ENCODE data around the gene OR51I1. TPM values are rescaled to one million over a fixed set of nuclear protein-coding genes. Genes with fewer than 3 reads are reported as not detected.

The OR51I1 gene
- total RNA-seq, 1 donor from 2014 or later = not detected

Other genes starting within 250 kb of the OR51I1 start
- gene OR51V1, start 240.8 kb downstream of the OR51I1 start, total RNA-seq = not detected in 2 replicates
- not detected in 2 replicates for gene HBB, start 214.4 kb downstream of the OR51I1 start, total RNA-seq
- not detected in 2 replicates for gene HBD, start 207.0 kb downstream of the OR51I1 start, total RNA-seq
- gene HBG1, start 191.7 kb downstream of the OR51I1 start, total RNA-seq = not detected in 2 replicates
- not detected in 2 replicates for gene HBG2, start 186.7 kb downstream of the OR51I1 start, total RNA-seq
- gene HBE1, start 171.6 kb downstream of the OR51I1 start, total RNA-seq = not detected in 2 replicates
- not detected in 2 replicates for gene OR51B4, start 139.6 kb downstream of the OR51I1 start, total RNA-seq
- not detected in 2 replicates for gene OR51B2, start 117.2 kb downstream of the OR51I1 start, total RNA-seq
- not detected in 2 replicates for gene OR51B5, start 98.0 kb downstream of the OR51I1 start, total RNA-seq
- not detected in 2 replicates for gene OR51B6, start 90.0 kb downstream of the OR51I1 start, total RNA-seq
- gene OR51M1, start 57.7 kb downstream of the OR51I1 start, total RNA-seq = not detected in 2 replicates
- not detected in 2 replicates for gene OR51Q1, start 19.4 kb downstream of the OR51I1 start, total RNA-seq
- gene OR51I2, start 7.8 kb upstream of the OR51I1 start, total RNA-seq = not detected in 2 replicates
- gene OR52D1, start 47.2 kb upstream of the OR51I1 start, total RNA-seq = not detected in 2 replicates
- gene UBQLN3, start 68.4 kb upstream of the OR51I1 start, total RNA-seq = not detected in 2 replicates
- gene UBQLNL, start 75.2 kb upstream of the OR51I1 start, total RNA-seq = 0.05 TPM in 1 of 2 replicates, not detected in the other
- gene OR52H1, start 107.0 kb upstream of the OR51I1 start, total RNA-seq = not detected in 2 replicates
- not detected in 2 replicates for gene OR52B6, start 139.4 kb upstream of the OR51I1 start, total RNA-seq
- 1.0 and 3.3 TPM in 2 replicates for gene TRIM6, start 155.1 kb upstream of the OR51I1 start, total RNA-seq
- 16.3 and 17.0 TPM in 2 replicates for gene TRIM34, start 183.5 kb upstream of the OR51I1 start, total RNA-seq
- 83.0 and 86.6 TPM in 2 replicates for gene TRIM5, start 243.6 kb upstream of the OR51I1 start, total RNA-seq
- gene TRIM22, start 248.3 kb upstream of the OR51I1 start, total RNA-seq = 133 and 143 TPM in 2 replicates

Measured in dermis blood vessel endothelial cell (primary cell).